Neural progenitor cell (in vitro differentiated cells): ENCODE data around the gene EZH1. TPM values are rescaled to one million over a fixed set of nuclear protein-coding genes. Genes with fewer than 3 reads are reported as not detected.

Experiments
- DNase-seq: peaks from one replicate; pipeline ENCODE4 v3.0.0-alpha.2; 2016; ENCODE audit warnings: low spot score
- H2AFZ ChIP-seq: fragments of 200-600 bp; sonication (generic); replicated peaks from 2 replicates; pipeline ENCODE4 v1.6.1; 2016; ENCODE audit warnings: antibody characterized with exemption
- H3F3A ChIP-seq: fragments of 200-600 bp; sonication (generic); 2 replicates; pipeline ENCODE4 v1.6.1; 2016; ENCODE audit warnings: antibody characterized with exemption, low read depth
- H3K27ac ChIP-seq: fragments of 200-600 bp; sonication (generic); 2 replicates; pipeline ENCODE4 v1.5.1; 2016; ENCODE audit warnings: mild to moderate bottlenecking
- H3K27me3 ChIP-seq: fragments of 200-600 bp; sonication (generic); 2 replicates; pipeline ENCODE4 v1.6.1; 2016; ENCODE audit warnings: mild to moderate bottlenecking, moderate library complexity
- H3K36me3 ChIP-seq: fragments of 200-600 bp; sonication (generic); 2 replicates; pipeline ENCODE4 v1.5.1; 2016
- H3K4me1 ChIP-seq: fragments of 200-600 bp; sonication (generic); 2 replicates; pipeline ENCODE4 v1.6.1; 2016; ENCODE audit warnings: mixed run types
- H3K4me2 ChIP-seq: fragments of 200-600 bp; sonication (generic); 2 replicates; pipeline ENCODE4 v1.6.1; 2016
- H3K4me3 ChIP-seq: fragments of 200-600 bp; sonication (generic); 2 replicates; pipeline ENCODE4 v1.5.1; 2016
- H3K79me2 ChIP-seq: fragments of 200-600 bp; sonication (generic); 2 replicates; pipeline ENCODE4 v1.6.1; 2016; ENCODE audit warnings: low read depth
- H3K9ac ChIP-seq: fragments of 200-600 bp; sonication (generic); 2 replicates; pipeline ENCODE4 v1.6.1; 2016
- H3K9me3 ChIP-seq: fragments of 200-600 bp; sonication (generic); 2 replicates; pipeline ENCODE4 v1.5.1; 2016; ENCODE audit warnings: low read depth
- H4K20me1 ChIP-seq: fragments of 200-600 bp; sonication (generic); 2 replicates; pipeline ENCODE4 v1.6.1; 2016; ENCODE audit warnings: low read depth
- H3K27ac Mint-ChIP-seq: 3 replicates; pipeline ENCODE4 v1.8.0; 2021; ENCODE audit warnings: mixed read lengths
- H3K27me3 Mint-ChIP-seq: 2 replicates; pipeline ENCODE4 v1.8.0; 2022; ENCODE audit warnings: low read depth, mild to moderate bottlenecking, inconsistent platforms, moderate library complexity, mixed read lengths; ENCODE audit not compliant: insufficient read depth
- H3K36me3 Mint-ChIP-seq: 3 replicates; pipeline ENCODE4 v1.8.0; 2021; ENCODE audit warnings: mixed read lengths
- H3K4me1 Mint-ChIP-seq: 3 replicates; pipeline ENCODE4 v1.8.0; 2021; ENCODE audit warnings: mixed read lengths
- H3K4me3 Mint-ChIP-seq: 3 replicates; pipeline ENCODE4 v1.8.0; 2021; ENCODE audit warnings: mild to moderate bottlenecking, moderate library complexity, mixed read lengths
- H3K9me3 Mint-ChIP-seq: 3 replicates; pipeline ENCODE4 v1.8.0; 2020; ENCODE audit warnings: mixed read lengths
- CTCF ChIP-seq: fragments of 200-600 bp; sonication (generic); IDR thresholded peaks from 2 replicates; pipeline ENCODE4 v1.5.1; 2017; ENCODE audit warnings: antibody characterized with exemption, mild to moderate bottlenecking
- EZH2 ChIP-seq: fragments of 200-600 bp; sonication (generic); IDR thresholded peaks from 2 replicates; pipeline ENCODE4 v1.6.1; 2017; ENCODE audit warnings: antibody characterized with exemption, mild to moderate bottlenecking, moderate library complexity
- EZH2phosphoT487 ChIP-seq: fragments of 200-600 bp; sonication (generic); IDR thresholded peaks from 2 replicates; pipeline ENCODE4 v1.6.1; 2017; ENCODE audit warnings: antibody characterized with exemption
- total RNA-seq: library from RNA; depleted of rRNA; stranded (reverse); fragments of >200 nt; gene quantifications from 2 replicates; pipeline ENCODE4 v1.2.3, GENCODE V29; 2015; ENCODE audit warnings: low replicate concordance

EZH1 gene
- total RNA-seq, 1 donor from 2014 or later: 48.5 TPM

GRCh38 chr17:42706732-42707131, 38.1 kb downstream of the EZH1 start:
- no peak for TF ChIP-seq CTCF
- no peak for TF ChIP-seq EZH2
- no peak for TF ChIP-seq EZH2phosphoT487
- Histone ChIP-seq H3K27me3 (no peaks in the 10 kb centered on the region), H3K9ac (no peak overlapping the region), H3K4me1 (no peaks in the 10 kb centered on the region), H3K36me3 (no peaks in the 10 kb centered on the region), H3K27ac (no peak overlapping the region), H4K20me1 (no peaks in the 10 kb centered on the region), H2AFZ (no peak overlapping the region), H3K4me2 (no peak overlapping the region), H3K79me2 (no peaks in the 10 kb centered on the region), H3K9me3 (no peaks in the 10 kb centered on the region), H3F3A (peaks cover 2% of the 10 kb centered on the region), H3K4me3 (no peak overlapping the region)
- H3K36me3 Mint-ChIP-seq: peaks cover 33% of the 10 kb centered on the region
- H3K4me3 Mint-ChIP-seq: no peak overlapping the region
- peaks cover 6% of the 10 kb centered on the region for H3K27me3 Mint-ChIP-seq
- DNase-seq: no peak
- no peaks in the 10 kb centered on the region for H3K9me3 Mint-ChIP-seq
- H3K4me1 Mint-ChIP-seq: no peaks in the 10 kb centered on the region
- no peak overlapping the region for H3K27ac Mint-ChIP-seq

GRCh38 chr17:42704837-42705494, 39.9 kb downstream of the EZH1 start:
- Mint-ChIP-seq H3K27me3 (peaks cover 4% of the 10 kb centered on the region), H3K36me3 (peaks cover 35% of the 10 kb centered on the region), H3K9me3 (no peaks in the 10 kb centered on the region), H3K4me1 (peaks cover 3% of the 10 kb centered on the region), H3K4me3 (no peak overlapping the region), H3K27ac (no peak overlapping the region)
- H3K79me2 ChIP-seq: no peaks in the 10 kb centered on the region
- H3K27me3 ChIP-seq: no peaks in the 10 kb centered on the region
- H3K4me2 ChIP-seq: no peak overlapping the region
- no peak overlapping the region for H2AFZ ChIP-seq
- H3K4me1 ChIP-seq: peaks cover 8% of the 10 kb centered on the region
- peaks cover 4% of the 10 kb centered on the region for H3F3A ChIP-seq
- DNase-seq: no peak
- no peaks in the 10 kb centered on the region for H3K9me3 ChIP-seq
- TF ChIP-seq EZH2 (no peak), EZH2phosphoT487 (no peak), CTCF (no peak)
- H3K9ac ChIP-seq: no peak overlapping the region
- no peak overlapping the region for H3K27ac ChIP-seq
- H4K20me1 ChIP-seq: no peaks in the 10 kb centered on the region
- H3K36me3 ChIP-seq: no peaks in the 10 kb centered on the region
- no peak overlapping the region for H3K4me3 ChIP-seq

GRCh38 chr17:42704490-42704836, 40.4 kb downstream of the EZH1 start:
- Histone ChIP-seq H3K36me3 (no peaks in the 10 kb centered on the region), H3K27ac (no peak overlapping the region), H3K4me3 (no peak overlapping the region), H4K20me1 (no peaks in the 10 kb centered on the region), H3K9ac (no peak overlapping the region), H3K4me1 (peaks cover 13% of the 10 kb centered on the region), H3K9me3 (no peaks in the 10 kb centered on the region), H3K79me2 (no peaks in the 10 kb centered on the region), H3K4me2 (no peak overlapping the region), H2AFZ (no peak overlapping the region), H3K27me3 (no peaks in the 10 kb centered on the region), H3F3A (peaks cover 8% of the 10 kb centered on the region)
- H3K9me3 Mint-ChIP-seq: no peaks in the 10 kb centered on the region
- H3K4me3 Mint-ChIP-seq: no peak overlapping the region
- TF ChIP-seq EZH2phosphoT487: no peak
- no peak for TF ChIP-seq EZH2
- TF ChIP-seq CTCF: no peak
- no peak overlapping the region for H3K27ac Mint-ChIP-seq
- H3K36me3 Mint-ChIP-seq: peaks cover 35% of the 10 kb centered on the region
- H3K27me3 Mint-ChIP-seq: peaks cover 4% of the 10 kb centered on the region
- peaks cover 6% of the 10 kb centered on the region for H3K4me1 Mint-ChIP-seq
- no peak for DNase-seq
